D341Med (cell line): Measurements from ENCODE around the gene ERBIN.
"Not testable (repeated sequence)": the region's sequence is repeated elsewhere in the genome, so short reads cannot be mapped to it uniquely, and the experiment has no call there.

Experiments
- DNase-seq: peaks from one replicate; pipeline ENCODE4 v3.0.0; 2012; ENCODE audit warnings: low spot score

The ERBIN gene

GRCh38 chr5:65916066-65916465 lies 10.3 kb upstream of the ERBIN start:
- no peak for DNase-seq

DNA sequence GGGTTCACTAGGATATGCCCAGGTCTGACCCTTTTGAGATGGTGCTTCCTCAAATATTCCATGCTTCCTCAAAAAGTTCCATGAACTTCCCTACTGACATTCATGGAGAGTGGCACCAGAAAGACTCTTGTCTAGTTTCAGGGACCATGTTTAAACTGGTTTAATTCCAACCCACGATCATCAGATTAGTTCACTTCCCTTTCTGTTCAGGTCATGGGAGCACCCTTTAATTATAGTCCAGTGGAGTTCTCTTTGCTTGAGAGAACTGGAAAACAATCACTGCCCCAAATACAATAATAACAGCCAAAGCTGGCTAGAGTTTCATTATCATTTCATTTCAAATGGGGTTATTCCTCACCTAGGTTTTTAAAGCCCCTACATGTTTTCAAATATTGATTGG lies 9.7 kb upstream of the ERBIN start:
- no peak for DNase-seq

GRCh38 chr5:65919773-65920172 lies 6.6 kb upstream of the ERBIN start:
- no peak for DNase-seq

GRCh38 chr5:65923339-65923738 lies 3.0 kb upstream of the ERBIN start:
- no peak for DNase-seq

- no peak for DNase-seq
These were observed 1.9 kb upstream of the ERBIN start for GRCh38 chr5:65924366-65925043.

GRCh38 chr5:65925044-65925600 lies 1.3 kb upstream of the ERBIN start:
- DNase-seq = peak; percentile 63

DNA sequence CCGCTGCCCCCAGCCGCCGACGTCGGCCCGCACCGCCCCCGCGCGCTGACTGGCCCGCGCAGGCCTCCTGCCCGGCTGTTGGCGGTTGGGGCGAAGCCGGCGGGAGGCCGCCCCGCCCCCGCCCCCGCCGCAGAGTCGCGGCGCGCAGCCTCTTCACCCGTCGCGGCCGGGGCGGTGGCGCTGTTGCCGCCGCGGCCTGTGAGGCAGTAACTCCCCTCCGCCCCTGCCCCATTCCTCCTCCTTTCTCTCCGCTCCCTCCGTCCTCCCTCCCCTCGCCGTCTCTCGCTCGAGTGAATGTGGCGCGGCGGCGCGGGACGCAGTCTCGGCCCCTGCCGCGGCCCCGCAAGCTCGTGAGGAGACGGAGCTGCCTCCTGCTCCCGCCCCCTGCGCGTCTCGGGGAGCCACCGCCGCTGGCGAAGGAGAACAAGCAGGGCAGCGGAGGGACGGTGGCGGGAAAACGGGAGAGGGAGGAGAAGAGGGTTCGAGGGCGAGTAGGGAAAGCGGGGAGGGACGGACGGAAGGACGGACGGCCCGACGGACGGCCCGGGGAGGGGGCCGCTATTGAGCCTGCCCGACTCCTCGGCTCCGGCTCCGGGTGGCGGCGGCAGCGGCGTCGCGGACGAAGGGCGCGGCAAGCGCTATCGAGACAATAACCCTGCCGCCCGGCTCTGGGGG lies 637 bp upstream of the ERBIN start:
- DNase-seq = peak; percentile 93

- no peak for DNase-seq
These were observed 518 bp downstream of the ERBIN start for GRCh38 chr5:65926893-65927292.

DNA sequence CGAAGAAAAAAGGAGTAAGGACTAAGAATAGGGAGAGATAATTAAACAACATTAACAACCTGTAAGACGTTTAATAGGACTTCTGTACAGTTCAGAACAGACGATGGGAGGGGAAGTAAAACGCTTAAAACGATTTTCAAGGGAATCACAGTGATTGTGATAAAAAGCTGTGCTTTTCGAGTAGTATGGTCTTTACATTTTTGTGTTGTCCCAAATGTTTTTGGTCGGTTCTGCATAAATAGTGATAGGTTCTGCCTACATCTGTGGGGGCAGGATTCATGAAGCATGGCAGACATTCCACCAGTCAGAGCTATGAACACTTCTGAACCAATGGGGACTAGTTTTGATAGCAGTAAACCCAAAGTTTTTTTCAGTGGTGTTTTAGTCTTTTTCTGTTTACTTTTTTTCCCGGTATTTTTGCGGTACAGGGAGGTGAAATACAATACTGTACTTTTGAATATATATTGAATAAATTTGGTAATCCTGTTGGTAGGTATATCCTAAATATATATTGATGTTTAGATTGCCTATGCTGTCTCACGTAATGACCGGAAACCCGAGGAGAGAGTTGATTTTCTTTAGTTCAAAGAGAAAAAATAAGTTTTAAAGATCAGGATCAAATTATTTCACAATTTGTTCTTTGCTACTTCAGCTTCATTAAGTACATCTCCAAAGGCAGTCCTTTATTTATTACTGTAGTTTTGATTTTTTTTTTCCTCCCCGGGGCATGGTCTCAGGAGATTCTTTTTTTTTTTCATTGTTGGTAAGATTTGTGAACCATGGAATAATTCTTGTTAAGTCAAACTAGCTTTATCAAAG lies 1.3 kb downstream of the ERBIN start:
- no peak for DNase-seq

- no peak for DNase-seq
These were observed 2.0 kb downstream of the ERBIN start for GRCh38 chr5:65928322-65928752.

- no peak for DNase-seq
These were observed 2.5 kb downstream of the ERBIN start for GRCh38 chr5:65928860-65929259.

GRCh38 chr5:65932676-65933075 lies 6.3 kb downstream of the ERBIN start:
- DNase-seq = no peak

DNA sequence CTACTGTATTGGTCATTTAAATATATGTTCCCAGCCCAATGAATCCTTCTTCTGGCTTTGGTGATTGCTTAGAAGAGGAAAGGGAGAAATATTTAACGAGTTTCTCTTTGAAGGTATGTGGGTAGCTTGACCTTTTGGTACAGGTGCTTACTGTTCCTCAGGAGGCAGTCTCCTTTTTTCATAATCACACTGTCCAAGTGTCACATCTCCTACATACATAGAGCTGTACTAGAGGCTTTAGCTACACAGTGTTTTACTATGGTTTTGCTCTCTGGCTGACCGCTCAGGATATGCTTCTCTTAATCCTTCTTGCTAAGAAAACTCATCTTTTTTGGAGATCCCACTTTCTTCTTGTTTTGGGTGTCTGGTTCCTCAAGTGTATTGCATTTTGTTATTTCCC lies 6.9 kb downstream of the ERBIN start:
- DNase-seq = no peak

GRCh38 chr5:65938256-65938655 lies 11.9 kb downstream of the ERBIN start:
- no peak for DNase-seq

GRCh38 chr5:65943771-65944170 lies 17.4 kb downstream of the ERBIN start:
- DNase-seq = no peak

DNA sequence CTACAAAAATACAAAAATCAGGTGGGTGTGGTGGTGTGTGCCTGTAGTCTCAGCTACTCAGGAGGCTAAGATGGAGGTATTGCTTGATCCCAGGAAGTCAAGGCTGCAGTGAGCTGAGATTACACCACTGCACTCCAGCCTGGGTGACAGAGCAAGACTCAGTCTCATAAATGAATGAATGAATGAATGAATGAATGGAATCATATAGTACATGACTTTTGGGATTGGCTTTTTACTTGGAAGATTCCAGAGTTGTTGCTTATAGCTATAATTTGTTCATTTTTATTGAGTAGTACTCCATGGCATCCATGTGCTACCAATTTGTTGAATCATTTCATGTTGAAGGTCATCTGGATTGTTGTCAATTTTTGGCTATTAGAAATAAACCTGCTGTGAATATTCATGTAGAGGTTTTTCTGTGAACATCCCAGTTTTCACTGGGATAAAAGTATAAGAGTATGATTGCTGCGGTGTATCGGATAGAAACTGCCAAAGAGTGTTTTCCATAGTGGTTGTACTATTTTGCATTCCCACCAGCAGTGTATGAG lies 19.9 kb downstream of the ERBIN start:
- DNase-seq = no peak

- DNase-seq = no peak
These were observed 21.9 kb downstream of the ERBIN start for GRCh38 chr5:65948115-65948747.

GRCh38 chr5:65951330-65951729 lies 25.0 kb downstream of the ERBIN start:
- DNase-seq = no peak

DNA sequence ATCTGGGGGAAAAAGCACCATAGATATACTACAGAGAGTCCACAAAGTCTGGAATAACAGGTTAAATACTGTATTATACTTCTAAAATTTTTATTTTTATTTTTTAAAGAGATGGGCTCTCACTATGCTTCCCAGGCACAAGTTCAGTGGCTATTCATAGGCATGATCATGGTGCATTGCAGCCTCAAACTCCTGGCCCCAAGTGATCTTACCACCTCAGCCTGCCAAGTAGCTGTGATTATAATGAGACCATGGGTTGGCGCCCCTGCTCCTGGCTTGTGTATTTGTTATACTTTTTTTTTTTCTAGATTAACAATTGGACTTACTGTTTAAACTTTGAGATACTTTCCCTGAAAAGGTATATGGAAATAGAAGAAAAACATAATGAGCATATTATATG lies 25.9 kb downstream of the ERBIN start:
- no peak for DNase-seq

DNA sequence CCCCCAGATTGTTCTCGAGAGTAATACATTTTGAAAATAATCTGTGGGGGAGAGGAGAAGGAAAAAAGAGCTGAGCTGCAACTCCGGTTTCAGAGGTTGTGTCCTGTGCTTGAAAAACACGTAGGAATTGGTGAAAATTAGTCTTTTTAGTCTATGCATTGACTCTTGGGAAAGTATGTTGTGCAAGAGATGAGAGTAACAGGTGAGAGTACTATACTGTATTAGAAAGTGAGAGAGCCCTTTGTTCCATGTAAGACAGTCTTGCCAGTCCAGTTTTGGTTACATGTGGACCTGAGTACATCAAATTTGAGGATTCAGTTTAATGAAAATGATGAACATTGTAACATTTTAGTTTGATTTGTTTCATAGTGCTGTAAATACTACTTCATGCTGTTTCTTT lies 27.8 kb downstream of the ERBIN start:
- DNase-seq = no peak

GRCh38 chr5:65955746-65956145 lies 29.4 kb downstream of the ERBIN start:
- DNase-seq = no peak

- not testable (repeated sequence) for DNase-seq
These were observed 31.3 kb downstream of the ERBIN start for GRCh38 chr5:65957703-65958102.
